A549 (cell line): Measurements from ENCODE around the gene PTPRD.

Source experiments
- CBX8 ChIP-seq: fragments of 200-600 bp; sonication (generic); IDR thresholded peaks from 2 replicates; pipeline ENCODE4 v1.6.1; 2016
- EP300 ChIP-seq, 2 experiments: fragments of >200 bp; sonication (Bioruptor Twin); formaldehyde crosslinking; IDR thresholded peaks; 2 replicates in 1 of 2; 3 replicates in 1 of 2; pipeline ENCODE4 v1.6.1; 2016 to 2017
- FOXS1 ChIP-seq: fragments of 250-450 bp; sonication (Bioruptor Pico); IDR thresholded peaks from 2 replicates; pipeline ENCODE4 v1.5.0; 2020; ENCODE audit warnings: mild to moderate bottlenecking, moderate library complexity
- JUNB ChIP-seq: fragments of >200 bp; sonication (Bioruptor Twin); formaldehyde crosslinking; IDR thresholded peaks from 2 replicates; pipeline ENCODE4 v1.6.1; 2016
- KDM1A ChIP-seq: fragments of 200-600 bp; sonication (generic); IDR thresholded peaks from 2 replicates; pipeline ENCODE4 v1.6.1; 2016; ENCODE audit warnings: low read depth, mild to moderate bottlenecking
- PHF8 ChIP-seq: fragments of 200-600 bp; sonication (generic); IDR thresholded peaks from 2 replicates; pipeline ENCODE4 v1.6.1; 2016; ENCODE audit warnings: low read depth, mild to moderate bottlenecking, antibody characterized with exemption, moderate library complexity, borderline replicate concordance
- POLR2A ChIP-seq: IDR thresholded peaks from 2 replicates; pipeline ENCODE4 v1.6.1; 2012; ENCODE audit warnings: mild to moderate bottlenecking, low read length
- TF ChIP-seq, protein P1 (sequence below): fragments of >200 bp; sonication (Bioruptor Twin); formaldehyde crosslinking; IDR thresholded peaks from 3 replicates; pipeline ENCODE4 v1.5.1; 2016
- TF ChIP-seq, protein P2 (sequence below): IDR thresholded peaks from 2 replicates; pipeline ENCODE4 v1.6.1; 2012

DNA sequence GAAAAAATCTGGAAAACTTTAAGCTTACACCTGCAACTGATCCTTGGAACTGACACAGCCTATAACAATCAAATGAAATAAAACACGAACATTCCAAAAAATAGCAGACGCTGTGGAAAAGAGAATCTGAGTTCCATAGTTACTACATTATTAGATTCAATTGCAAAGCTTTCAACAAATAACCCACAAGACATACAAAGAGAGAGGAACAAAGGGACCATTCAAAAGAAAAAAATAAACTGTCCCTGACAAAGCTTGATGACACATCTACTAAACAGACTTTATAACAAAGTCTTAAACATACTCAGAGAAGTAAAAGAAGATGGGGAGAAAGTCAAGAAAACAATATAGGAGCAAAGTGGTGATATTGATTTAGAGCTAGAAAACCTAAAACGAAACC is 1123.6 kb downstream of the PTPRD start:
- TF ChIP-seq, protein P1, sequence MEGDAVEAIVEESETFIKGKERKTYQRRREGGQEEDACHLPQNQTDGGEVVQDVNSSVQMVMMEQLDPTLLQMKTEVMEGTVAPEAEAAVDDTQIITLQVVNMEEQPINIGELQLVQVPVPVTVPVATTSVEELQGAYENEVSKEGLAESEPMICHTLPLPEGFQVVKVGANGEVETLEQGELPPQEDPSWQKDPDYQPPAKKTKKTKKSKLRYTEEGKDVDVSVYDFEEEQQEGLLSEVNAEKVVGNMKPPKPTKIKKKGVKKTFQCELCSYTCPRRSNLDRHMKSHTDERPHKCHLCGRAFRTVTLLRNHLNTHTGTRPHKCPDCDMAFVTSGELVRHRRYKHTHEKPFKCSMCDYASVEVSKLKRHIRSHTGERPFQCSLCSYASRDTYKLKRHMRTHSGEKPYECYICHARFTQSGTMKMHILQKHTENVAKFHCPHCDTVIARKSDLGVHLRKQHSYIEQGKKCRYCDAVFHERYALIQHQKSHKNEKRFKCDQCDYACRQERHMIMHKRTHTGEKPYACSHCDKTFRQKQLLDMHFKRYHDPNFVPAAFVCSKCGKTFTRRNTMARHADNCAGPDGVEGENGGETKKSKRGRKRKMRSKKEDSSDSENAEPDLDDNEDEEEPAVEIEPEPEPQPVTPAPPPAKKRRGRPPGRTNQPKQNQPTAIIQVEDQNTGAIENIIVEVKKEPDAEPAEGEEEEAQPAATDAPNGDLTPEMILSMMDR = no peak
- TF ChIP-seq KDM1A (no peak), POLR2A (no peak), CBX8 (no peak), PHF8 (no peak), EP300 (IDR thresholded peaks at IDR 0.05) (no peak), FOXS1 (no peak), JUNB (no peak)
- TF ChIP-seq, protein P2, sequence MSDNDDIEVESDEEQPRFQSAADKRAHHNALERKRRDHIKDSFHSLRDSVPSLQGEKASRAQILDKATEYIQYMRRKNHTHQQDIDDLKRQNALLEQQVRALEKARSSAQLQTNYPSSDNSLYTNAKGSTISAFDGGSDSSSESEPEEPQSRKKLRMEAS = no peak
